Stimulated activated naive CD4-positive, alpha-beta T cell treated with Interleukin-2 at 50 U/mL for 16 hours (primary cell): ENCODE measurements around the gene ZDHHC6.
"Not testable (repeated sequence)": the region's sequence is repeated elsewhere in the genome, so short reads cannot be mapped to it uniquely, and the experiment has no call there.

Source experiments
- DNase-seq: peaks from one replicate; lab custom pipeline; 2025; lab: John Stamatoyannopoulos, UW

Gene ZDHHC6

GRCh38 chr10:112390125-112390703 is 56.5 kb downstream of the ZDHHC6 start:
- no peak for DNase-seq

DNA sequence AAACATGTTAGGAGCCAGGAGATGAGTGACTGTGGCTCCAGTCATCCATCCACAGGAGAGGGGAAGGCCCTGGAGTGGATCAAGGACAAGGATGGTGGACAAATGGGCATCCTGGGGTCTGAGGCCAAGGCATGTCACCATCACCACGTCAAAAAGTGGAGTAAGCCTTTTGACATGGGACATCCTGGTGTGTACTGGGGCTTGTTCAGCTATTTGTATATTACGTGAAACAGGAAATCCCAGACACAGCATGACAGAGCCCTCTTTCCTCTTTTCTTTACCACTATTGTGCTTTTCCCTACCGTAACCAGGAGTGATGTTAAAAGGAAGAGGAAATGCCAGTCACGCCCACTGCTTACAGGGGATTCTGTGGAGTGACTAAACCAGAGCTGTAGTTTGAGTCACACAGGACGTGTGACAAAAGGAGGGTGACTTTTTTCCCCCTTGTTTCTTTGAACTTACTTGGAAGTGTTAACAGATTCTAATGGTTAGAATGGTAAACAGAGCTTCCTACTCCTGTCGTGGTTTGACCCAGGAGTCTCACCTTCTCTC is 57.4 kb downstream of the ZDHHC6 start:
- DNase-seq = peak; percentile 39

DNA sequence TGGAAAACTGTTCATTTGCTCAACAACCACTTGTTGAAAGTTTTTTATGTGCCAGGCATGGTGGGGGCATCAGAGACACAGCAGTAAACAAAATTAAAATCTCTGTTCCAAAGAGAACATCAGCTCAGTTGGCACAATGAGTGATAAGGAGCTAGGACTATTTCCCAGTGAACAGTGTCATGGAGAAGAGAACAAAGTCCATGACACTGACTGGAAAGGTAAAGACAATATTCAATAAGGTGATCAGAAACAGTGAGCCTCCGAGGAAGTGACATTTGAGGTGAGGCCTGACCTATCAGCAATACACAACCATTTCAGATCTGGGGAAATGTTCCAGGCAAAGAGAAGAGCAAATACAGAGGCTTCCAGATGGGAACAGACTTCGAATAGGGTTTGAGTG is 58.2 kb downstream of the ZDHHC6 start:
- DNase-seq = no peak

DNA sequence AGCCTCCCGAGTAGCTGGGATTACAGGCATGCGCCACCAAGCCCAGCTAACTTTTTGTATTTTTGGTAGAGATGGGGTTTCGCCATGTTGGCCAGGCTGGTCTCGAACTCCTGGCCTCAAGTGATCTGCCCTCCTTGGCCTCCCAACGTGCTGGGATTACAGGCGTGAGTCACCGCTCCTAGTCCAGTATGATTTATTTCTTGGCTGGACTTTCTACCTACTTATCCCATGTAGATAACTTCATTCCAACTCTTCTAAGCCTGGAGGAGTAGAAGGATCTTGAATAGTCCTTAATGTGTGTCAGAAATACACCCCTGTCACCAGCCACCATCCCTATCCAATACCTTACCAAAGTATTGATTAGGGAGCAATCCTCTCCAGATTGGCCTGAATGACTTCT is 58.7 kb downstream of the ZDHHC6 start:
- DNase-seq = not testable (repeated sequence)

DNA sequence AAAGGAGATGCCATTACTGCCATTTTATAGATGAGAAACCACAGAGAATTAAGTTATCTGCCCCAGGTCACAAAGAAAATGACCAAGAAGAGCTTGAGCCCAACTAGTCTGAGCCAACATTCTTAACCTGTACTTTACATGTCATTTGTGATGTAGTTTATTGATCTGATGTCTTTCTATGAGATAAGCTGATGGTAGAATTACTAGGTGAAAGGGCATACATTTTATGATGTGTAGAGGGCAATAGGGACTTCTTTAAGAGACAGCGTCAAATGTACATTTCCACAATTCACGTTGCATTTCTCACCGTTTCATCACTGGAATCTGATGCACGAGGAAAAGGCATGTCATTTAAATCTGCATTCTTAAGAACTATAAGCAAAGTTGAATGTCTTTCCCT is 61.5 kb downstream of the ZDHHC6 start:
- no peak for DNase-seq

GRCh38 chr10:112384141-112384540 is 62.6 kb downstream of the ZDHHC6 start:
- no peak for DNase-seq

- no peak for DNase-seq
Measured at GRCh38 chr10:112383325-112383724, 63.4 kb downstream of the ZDHHC6 start.

DNA sequence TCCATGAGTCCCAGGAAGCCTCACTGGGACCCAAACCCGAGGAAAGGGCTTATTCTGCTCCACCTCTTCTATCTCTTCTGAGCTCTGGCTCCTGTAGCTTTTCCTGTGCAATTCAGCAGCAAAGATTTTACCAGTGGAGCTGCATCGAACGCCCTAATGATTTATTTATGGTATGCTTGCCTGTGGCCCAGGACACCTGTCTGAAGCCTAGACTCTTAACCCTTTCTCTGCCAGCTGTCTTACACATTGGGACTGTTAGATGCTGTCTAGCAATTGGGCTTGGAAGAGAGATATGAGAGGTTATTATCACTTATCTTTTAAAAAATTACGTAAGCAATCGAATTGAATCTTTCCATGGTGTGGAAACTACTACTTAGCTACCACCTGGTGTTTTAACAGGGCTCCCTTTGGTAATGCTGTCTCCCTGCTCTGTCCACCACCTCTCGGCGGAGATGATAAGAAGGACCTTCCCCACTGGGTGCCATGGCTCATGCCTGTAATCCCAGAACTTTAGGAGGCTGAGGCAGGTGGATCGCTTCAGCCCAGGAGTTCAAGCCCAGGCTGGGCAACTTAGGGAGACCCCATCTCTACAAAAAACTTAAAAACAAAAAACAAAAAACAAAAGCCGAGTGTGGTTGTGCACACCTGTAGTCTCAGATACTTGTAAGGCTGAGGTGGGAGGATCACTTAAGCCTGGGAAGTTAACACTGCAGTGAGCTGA is 64.0 kb downstream of the ZDHHC6 start:
- DNase-seq = no peak
